B cell (primary cell): ENCODE measurements around the gene TMTC4. TPM values are rescaled to one million over a fixed set of nuclear protein-coding genes. Genes with fewer than 3 reads are reported as not detected.

Experiments
- ATAC-seq: fragments of 200-7000 bp; cut with Tn5 transposase; one replicate; pipeline ENCODE4 v1.10.0; 2021; ENCODE audit warnings: low read depth, mild to moderate bottlenecking, moderate number of reproducible peaks, moderate library complexity
- CTCF ChIA-PET: fragments of 350-600 bp; sonication (Branson Sonifier 250); formaldehyde crosslinking; loops from one replicate; lab custom pipeline; 2021; ENCODE audit warnings: antibody characterized with exemption, inconsistent platforms; lab: Charles Lee
- POLR2A ChIA-PET: fragments of 350-600 bp; sonication (Branson Sonifier 250); formaldehyde crosslinking; loops from one replicate; lab custom pipeline; 2021; ENCODE audit warnings: antibody characterized with exemption; lab: Charles Lee
- DNase-seq: peaks from one replicate; pipeline ENCODE4 v3.0.0; 2013
- H2AFZ ChIP-seq: 2 replicates; pipeline ENCODE4 v1.6.1; 2012; ENCODE audit warnings: mild to moderate bottlenecking, low read depth, low read length; ENCODE audit not compliant: insufficient read depth, poor library complexity, severe bottlenecking
- H3K27ac ChIP-seq, 2 donors: 1 replicate in 1 of 2; 2 replicates in 1 of 2; pipeline ENCODE4 v1.5.1; 2012 to 2013; ENCODE audit warnings: low read length in 2 of 2, mild to moderate bottlenecking in 2 of 2, moderate library complexity in 1 of 2
- H3K27me3 ChIP-seq, 4 experiments: fragments of 200-600 bp in 1 of 4; sonication (generic) in 1 of 4; replicated peaks in 1 of 4; 1 replicate in 2 of 4; 2 replicates in 2 of 4; pipeline versions ENCODE4 v1.6.1 to v1.7.0; 2013 to 2016; ENCODE audit warnings: low read length in 3 of 4, mild to moderate bottlenecking in 2 of 4, mixed read lengths in 1 of 4, moderate library complexity in 1 of 4; ENCODE audit not compliant: insufficient read depth in 4 of 4, control insufficient read depth in 3 of 4; ENCODE audit errors: control extremely low read depth in 1 of 4
- H3K36me3 ChIP-seq, 2 experiments: replicated peaks in 1 of 2; 1 replicate in 1 of 2; 2 replicates in 1 of 2; pipeline versions ENCODE4 v1.6.1 to v1.7.1; 2013; ENCODE audit warnings: low read length in 1 of 2; ENCODE audit not compliant: insufficient read depth in 2 of 2, control insufficient read depth in 1 of 2; ENCODE audit errors: control extremely low read depth in 1 of 2, extremely low read depth in 1 of 2
- H3K4me1 ChIP-seq, 2 donors: fragments of 200-600 bp in 1 of 2; sonication (generic) in 1 of 2; 1 replicate in 1 of 2; 2 replicates in 1 of 2; pipeline versions ENCODE4 v1.5.1 to v1.6.1; 2013 to 2017; ENCODE audit warnings: low read length in 2 of 2; ENCODE audit not compliant: control insufficient read depth in 2 of 2, insufficient read depth in 2 of 2
- H3K4me2 ChIP-seq: replicated peaks from 2 replicates; pipeline ENCODE3; 2012; ENCODE audit warnings: mild to moderate bottlenecking, low read depth, low read length; ENCODE audit not compliant: poor library complexity, severe bottlenecking
- H3K4me3 ChIP-seq, 5 experiments: fragments of 200-600 bp in 1 of 5; sonication (generic) in 1 of 5; 1 replicate in 3 of 5; 2 replicates in 2 of 5; pipeline versions ENCODE4 v1.5.1 to v1.7.0; 2011 to 2016; ENCODE audit warnings: low read length in 4 of 5, mild to moderate bottlenecking in 4 of 5, low read depth in 2 of 5, control low read depth in 1 of 5, moderate library complexity in 1 of 5; ENCODE audit not compliant: insufficient read depth in 1 of 5; ENCODE audit errors: control extremely low read depth in 1 of 5, extremely low read depth in 1 of 5
- H3K79me2 ChIP-seq: fragments of 200-600 bp; sonication (generic); one replicate; pipeline ENCODE4 v1.6.0; 2016; ENCODE audit warnings: low read length; ENCODE audit not compliant: control insufficient read depth, insufficient read depth
- H3K9ac ChIP-seq: fragments of 200-600 bp; sonication (generic); 2 replicates; pipeline ENCODE4 v1.6.1; 2017; ENCODE audit warnings: mild to moderate bottlenecking, low read length, moderate library complexity
- H3K9me3 ChIP-seq, 3 donors: one replicate each; pipeline versions ENCODE4 v1.6.1 to v1.7.1; 2013; ENCODE audit warnings: low read length in 2 of 3; ENCODE audit not compliant: control insufficient read depth in 2 of 3, insufficient read depth in 1 of 3; ENCODE audit errors: control extremely low read depth in 1 of 3
- H4K20me1 ChIP-seq: 2 replicates; pipeline ENCODE4 v1.6.0; 2012; ENCODE audit warnings: mild to moderate bottlenecking, low read length; ENCODE audit not compliant: insufficient read depth, control insufficient read depth, poor library complexity, severe bottlenecking
- H3K27ac Mint-ChIP-seq: one replicate; pipeline ENCODE4 v1.8.0; 2021; ENCODE audit warnings: mixed read lengths
- H3K27me3 Mint-ChIP-seq: one replicate; pipeline ENCODE4 v1.8.0; 2021; ENCODE audit warnings: mixed read lengths
- H3K4me1 Mint-ChIP-seq: one replicate; pipeline ENCODE4 v1.8.0; 2021; ENCODE audit warnings: mixed read lengths
- H3K4me3 Mint-ChIP-seq: one replicate; pipeline ENCODE4 v1.8.0; 2021; ENCODE audit warnings: mixed read lengths
- H3K9me3 Mint-ChIP-seq: one replicate; pipeline ENCODE4 v1.8.0; 2022; ENCODE audit warnings: mixed read lengths; ENCODE audit not compliant: insufficient read depth
- CTCF ChIP-seq: fragments of 200-600 bp; IDR thresholded peaks from one replicate; pipeline ENCODE4 v1.8.0; 2022; ENCODE audit warnings: antibody characterized with exemption, mild to moderate bottlenecking
- EZH2 ChIP-seq: IDR thresholded peaks from 2 replicates; pipeline ENCODE4 v1.6.1; 2012; ENCODE audit warnings: borderline replicate concordance, low read depth, mild to moderate bottlenecking, moderate library complexity, low read length; ENCODE audit not compliant: insufficient read depth, poor library complexity, severe bottlenecking
- WGBS: methylation state at CpG from one replicate; pipeline ENCODE4 v1.1.5; 2013; ENCODE audit warnings: missing lambda C conversion rate; ENCODE audit not compliant: insufficient coverage; 5-methylcytosine and 5-hydroxymethylcytosine counted together
- intact Hi-C: fragments of 100-400 bp; cut with micrococcal nuclease; formaldehyde crosslinking; loops from one replicate; pipeline ENCODE4 v1.10.0; 2022
- polyA plus RNA-seq: library from polyadenylated mRNA; depleted of rRNA; stranded (reverse); fragments of >200 nt; gene quantifications from 2 replicates; pipeline ENCODE4 v1.2.3, GENCODE V29; 2012
- total RNA-seq, 2 donors: library from RNA; stranded (reverse); fragments of 120-200 nt in 1 of 2; gene quantifications; 1 replicate in 1 of 2; 2 replicates in 1 of 2; pipeline versions ENCODE4 v1.2.3 to v1.2.4, GENCODE V29; 2013 to 2022

The TMTC4 gene
- total and polyA plus RNA-seq, 2 donors (not counting 1 experiment from before 2014, with no cell fraction given): 7.9 to 17.8 TPM

GRCh38 chr13:100658363-100658762 lies 16.2 kb downstream of the TMTC4 start:
- Histone ChIP-seq H4K20me1 (no peaks in the 10 kb centered on the region), H3K9ac (no peak overlapping the region), H3K27ac (peak overlapping the region in 1 of 2 donors; percentile 25), H3K27me3 (no peaks in the 10 kb centered on the region), H3K36me3 (peaks cover 2 to 29% of the 10 kb centered on the region in 2 experiments), H3K4me3 (no peak overlapping the region), H3K79me2 (no peaks in the 10 kb centered on the region), H3K4me1 (peaks cover 12 to 13% of the 10 kb centered on the region in 2 donors), H3K9me3 (peaks cover 0 to 2% (median 0%) of the 10 kb centered on the region in 3 donors), H2AFZ (no peak overlapping the region), H3K4me2 (peak overlapping the region; percentile 31)
- DNase-seq (no peak), ATAC-seq (no peak)
- peak overlapping the region; percentile 56 for H3K27ac Mint-ChIP-seq
- H3K27me3 Mint-ChIP-seq: no peaks in the 10 kb centered on the region
- POLR2A ChIA-PET: no interaction called here
- no peak for TF ChIP-seq EZH2
- TF ChIP-seq CTCF: no peak
- peaks cover 17% of the 10 kb centered on the region for H3K4me1 Mint-ChIP-seq
- CTCF ChIA-PET: interaction anchor here (0.6 kb wide), 1 partner anchor 1817 kb away, joined by 4 read pairs; no protein-coding TSS in a partner anchor
- no peaks in the 10 kb centered on the region for H3K9me3 Mint-ChIP-seq
- H3K4me3 Mint-ChIP-seq: no peak overlapping the region
- WGBS: 25% methylated on average over 2 of the region's 2 CpGs
- intact Hi-C loops: no loop called here

- H3K27me3 Mint-ChIP-seq: no peaks in the 10 kb centered on the region
- no peak overlapping the region for H2AFZ ChIP-seq
- no peak for ATAC-seq
- intact Hi-C loops: no loop called here
- H3K9ac ChIP-seq: no peak overlapping the region
- ChIA-PET POLR2A (no interaction called here), CTCF (interaction anchor here (0.6 to 1.3 kb wide), 2 partner anchors 17 to 1816 kb away, joined by 3 to 4 read pairs; partner anchors contain the start of gene TMTC4)
- no peak overlapping the region for H3K4me3 ChIP-seq
- H3K4me2 ChIP-seq: no peak overlapping the region
- no peaks in the 10 kb centered on the region for H3K27me3 ChIP-seq
- H3K9me3 ChIP-seq: peaks cover 0 to 2% (median 0%) of the 10 kb centered on the region in 3 donors
- peaks cover 17% of the 10 kb centered on the region for H3K4me1 Mint-ChIP-seq
- H3K79me2 ChIP-seq: no peaks in the 10 kb centered on the region
- H3K27ac ChIP-seq: peak overlapping the region in 1 of 2 donors; percentile 25
- H3K4me1 ChIP-seq: peaks cover 12 to 13% of the 10 kb centered on the region in 2 donors
- WGBS: 100% methylated on average over 1 of the region's 5 CpGs
- H3K4me3 Mint-ChIP-seq: no peak overlapping the region
- DNase-seq: no peak
- peaks cover 2 to 25% of the 10 kb centered on the region in 2 experiments for H3K36me3 ChIP-seq
- TF ChIP-seq CTCF: no peak
- no peaks in the 10 kb centered on the region for H3K9me3 Mint-ChIP-seq
- peak overlapping the region; percentile 56 for H3K27ac Mint-ChIP-seq
- H4K20me1 ChIP-seq: no peaks in the 10 kb centered on the region
Observed at GRCh38 chr13:100657881-100658315, 16.7 kb downstream of the TMTC4 start.
